Endothelial cell (in vitro differentiated cells): ENCODE measurements around the gene RACGAP1. TPM values are rescaled to one million over a fixed set of nuclear protein-coding genes. Genes with fewer than 3 reads are reported as not detected.

Source experiments
- DNase-seq: peaks from one replicate; pipeline ENCODE4 v3.0.0; 2021; ENCODE audit warnings: low spot score
- H3K27ac Mint-ChIP-seq: one replicate; pipeline ENCODE4 v1.8.0; 2021; ENCODE audit warnings: mixed read lengths, inconsistent platforms; ENCODE audit not compliant: unreplicated experiment
- H3K27me3 Mint-ChIP-seq: one replicate; pipeline ENCODE4 v1.8.0; 2021; ENCODE audit warnings: mild to moderate bottlenecking, moderate library complexity, mixed read lengths, inconsistent platforms; ENCODE audit not compliant: unreplicated experiment
- H3K36me3 Mint-ChIP-seq: one replicate; pipeline ENCODE4 v1.8.0; 2021; ENCODE audit warnings: mild to moderate bottlenecking, low read depth, mixed read lengths, inconsistent platforms; ENCODE audit not compliant: unreplicated experiment
- H3K4me1 Mint-ChIP-seq: one replicate; pipeline ENCODE4 v1.8.0; 2021; ENCODE audit warnings: mild to moderate bottlenecking, mixed read lengths, inconsistent platforms; ENCODE audit not compliant: unreplicated experiment
- H3K4me3 Mint-ChIP-seq: one replicate; pipeline ENCODE4 v1.8.0; 2021; ENCODE audit warnings: mild to moderate bottlenecking, mixed read lengths, inconsistent platforms; ENCODE audit not compliant: unreplicated experiment
- H3K9me3 Mint-ChIP-seq: one replicate; pipeline ENCODE4 v1.8.0; 2021; ENCODE audit warnings: mixed read lengths, inconsistent platforms; ENCODE audit not compliant: unreplicated experiment
- total RNA-seq: library from RNA; stranded (reverse); fragmentation: NEBNext Ultra II Directional; extraction: Animal tissue kit (Norgen Biotek cat#: 25700); gene quantifications from one replicate; pipeline ENCODE4 v1.2.1, GENCODE V29; 2021; ENCODE audit not compliant: unreplicated experiment
- TF ChIP-seq, protein P1 (sequence below): fragments of 200-600 bp; sonication (generic); IDR thresholded peaks from one replicate; pipeline ENCODE4 v1.5.0; 2021; ENCODE audit warnings: antibody characterized with exemption; ENCODE audit not compliant: unreplicated experiment

The RACGAP1 gene
- total RNA-seq, 1 donor from 2014 or later = 19.5 TPM

DNA sequence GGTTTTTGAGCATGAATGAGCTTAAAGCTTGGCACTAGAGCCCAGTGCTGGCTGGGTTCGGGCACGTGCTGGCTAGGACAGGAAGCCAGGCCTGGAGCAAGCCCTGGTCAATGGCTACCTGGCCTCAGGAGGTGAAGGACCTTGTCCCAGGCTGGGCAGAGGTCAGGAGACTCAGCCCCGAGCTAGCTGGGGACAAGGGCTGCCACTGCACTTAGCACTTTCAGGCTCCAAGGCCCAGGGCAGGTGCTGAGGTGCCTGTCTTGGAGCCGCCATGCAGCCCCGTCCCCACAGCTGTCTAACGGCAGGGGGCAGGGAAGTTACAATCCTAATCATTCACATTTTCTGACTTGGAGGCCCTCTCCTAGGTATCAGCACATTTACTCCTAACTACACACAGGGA, 56.8 kb downstream of the RACGAP1 start:
- no peak for DNase-seq
- Mint-ChIP-seq H3K4me1 (no peaks in the 10 kb centered on the region), H3K9me3 (no peaks in the 10 kb centered on the region), H3K4me3 (no peak overlapping the region), H3K27me3 (peaks cover 13% of the 10 kb centered on the region), H3K36me3 (no peaks in the 10 kb centered on the region), H3K27ac (no peak overlapping the region)
- TF ChIP-seq, protein P1, sequence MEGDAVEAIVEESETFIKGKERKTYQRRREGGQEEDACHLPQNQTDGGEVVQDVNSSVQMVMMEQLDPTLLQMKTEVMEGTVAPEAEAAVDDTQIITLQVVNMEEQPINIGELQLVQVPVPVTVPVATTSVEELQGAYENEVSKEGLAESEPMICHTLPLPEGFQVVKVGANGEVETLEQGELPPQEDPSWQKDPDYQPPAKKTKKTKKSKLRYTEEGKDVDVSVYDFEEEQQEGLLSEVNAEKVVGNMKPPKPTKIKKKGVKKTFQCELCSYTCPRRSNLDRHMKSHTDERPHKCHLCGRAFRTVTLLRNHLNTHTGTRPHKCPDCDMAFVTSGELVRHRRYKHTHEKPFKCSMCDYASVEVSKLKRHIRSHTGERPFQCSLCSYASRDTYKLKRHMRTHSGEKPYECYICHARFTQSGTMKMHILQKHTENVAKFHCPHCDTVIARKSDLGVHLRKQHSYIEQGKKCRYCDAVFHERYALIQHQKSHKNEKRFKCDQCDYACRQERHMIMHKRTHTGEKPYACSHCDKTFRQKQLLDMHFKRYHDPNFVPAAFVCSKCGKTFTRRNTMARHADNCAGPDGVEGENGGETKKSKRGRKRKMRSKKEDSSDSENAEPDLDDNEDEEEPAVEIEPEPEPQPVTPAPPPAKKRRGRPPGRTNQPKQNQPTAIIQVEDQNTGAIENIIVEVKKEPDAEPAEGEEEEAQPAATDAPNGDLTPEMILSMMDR = no peak

DNA sequence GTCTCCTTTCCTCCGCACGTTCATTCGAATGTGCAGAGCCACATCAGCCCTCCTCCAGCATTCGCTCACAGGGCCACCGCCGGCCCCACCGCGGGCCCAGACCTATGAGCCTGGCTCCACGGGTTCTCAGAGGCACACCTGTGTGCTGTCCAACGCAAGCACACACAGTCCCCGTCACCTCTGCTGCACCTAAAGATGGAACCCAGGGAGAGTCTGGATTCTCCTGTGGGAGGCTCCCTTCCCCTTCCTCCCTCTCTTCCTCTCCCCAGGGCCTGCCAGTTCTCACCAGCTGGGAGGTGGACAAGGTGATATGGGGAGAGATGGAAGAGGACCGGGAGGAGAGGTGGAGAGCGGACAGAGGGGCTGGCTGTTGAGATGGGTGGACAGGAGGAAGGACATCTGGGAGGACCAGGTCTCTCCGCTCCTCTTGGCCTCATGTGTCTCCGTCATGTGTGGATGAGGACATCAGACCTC, 57.5 kb downstream of the RACGAP1 start:
- TF ChIP-seq, protein P1 = no peak
- Mint-ChIP-seq H3K27me3 (peaks cover 16% of the 10 kb centered on the region), H3K27ac (no peak overlapping the region), H3K4me3 (no peak overlapping the region), H3K9me3 (no peaks in the 10 kb centered on the region), H3K4me1 (no peaks in the 10 kb centered on the region), H3K36me3 (no peaks in the 10 kb centered on the region)
- no peak for DNase-seq

DNA sequence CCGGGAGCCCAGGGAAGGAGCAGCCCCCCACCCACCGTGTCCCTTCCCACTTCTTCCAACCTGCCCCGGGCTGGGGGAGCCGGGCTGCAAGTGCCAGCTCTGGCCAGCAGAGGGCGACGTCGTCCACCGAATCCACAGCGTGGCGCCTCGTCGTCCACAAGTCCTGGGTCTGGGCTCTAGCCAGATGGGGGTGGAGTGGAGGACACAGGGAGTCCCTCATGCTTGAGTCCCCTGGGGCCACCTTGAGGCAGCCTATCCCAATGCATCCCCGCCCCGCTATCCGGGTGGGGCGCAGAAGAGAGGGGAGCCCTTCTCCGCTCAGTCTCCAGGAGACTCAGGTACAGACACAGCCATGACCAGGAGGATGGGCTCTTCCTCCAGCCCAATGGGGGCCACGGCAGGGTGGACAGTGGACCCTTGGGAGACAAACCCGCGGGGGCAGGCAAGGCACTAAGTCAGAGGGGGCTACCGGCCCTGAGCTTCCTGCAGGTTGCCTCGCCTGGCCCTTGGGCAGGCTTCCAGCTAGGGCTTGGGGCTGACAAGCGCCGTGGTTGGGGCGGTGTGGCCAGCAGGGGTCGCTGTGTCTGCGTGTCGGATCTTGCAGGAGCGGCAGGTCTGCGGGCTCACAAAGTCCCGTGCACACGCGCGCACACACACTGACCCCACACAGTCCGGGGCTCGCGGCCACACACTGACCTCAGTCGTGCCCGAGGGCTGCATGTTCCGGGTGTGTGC, 58.1 kb downstream of the RACGAP1 start:
- Mint-ChIP-seq H3K27ac (no peak overlapping the region), H3K4me3 (no peak overlapping the region), H3K36me3 (no peaks in the 10 kb centered on the region), H3K4me1 (no peaks in the 10 kb centered on the region), H3K27me3 (peaks cover 20% of the 10 kb centered on the region), H3K9me3 (no peaks in the 10 kb centered on the region)
- peak; percentile 95 for DNase-seq
- TF ChIP-seq, protein P1 = peak; percentile 99

DNA sequence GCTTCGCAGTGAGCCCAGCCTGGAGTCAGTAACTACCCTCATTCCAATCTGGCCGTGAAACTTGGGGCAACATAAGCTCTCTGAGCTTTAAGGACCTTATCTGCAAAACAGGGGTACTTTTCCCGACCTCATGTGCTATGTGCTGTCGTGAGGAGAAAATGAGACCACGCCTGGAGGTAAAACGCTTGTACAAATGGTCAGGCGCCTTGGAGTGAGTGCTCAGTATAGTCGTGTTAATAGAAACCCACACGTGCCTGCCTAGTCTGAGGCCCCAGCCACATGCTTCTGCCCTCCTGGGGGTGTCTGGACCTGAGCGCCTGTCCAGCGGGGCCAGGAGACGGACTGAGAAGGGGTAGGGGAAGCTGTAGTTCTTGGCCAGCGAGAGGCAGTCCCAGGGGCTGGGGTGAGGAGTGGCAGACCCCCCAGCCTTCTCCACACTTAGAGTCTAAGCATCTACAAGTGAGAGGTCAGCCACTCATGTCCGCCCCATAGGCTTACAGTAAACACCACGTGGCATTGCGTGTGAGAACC, 58.7 kb downstream of the RACGAP1 start:
- no peak overlapping the region for H3K4me3 Mint-ChIP-seq
- H3K27ac Mint-ChIP-seq = peak overlapping the region; percentile 4
- peaks cover 18% of the 10 kb centered on the region for H3K27me3 Mint-ChIP-seq

More for the DNA sequence above, 58.7 kb downstream of the RACGAP1 start:
- no peaks in the 10 kb centered on the region for H3K9me3 Mint-ChIP-seq
- no peaks in the 10 kb centered on the region for H3K36me3 Mint-ChIP-seq
- TF ChIP-seq, protein P1 = no peak
- H3K4me1 Mint-ChIP-seq = no peaks in the 10 kb centered on the region
- no peak for DNase-seq
